IPS-NIHi7 (cell line): ENCODE measurements around the gene CCSER1.

Experiments
- DNase-seq: peaks from one replicate; pipeline ENCODE4 v3.0.0; 2012; ENCODE audit warnings: mixed read lengths; ENCODE audit errors: extremely low spot score

Gene CCSER1

DNA sequence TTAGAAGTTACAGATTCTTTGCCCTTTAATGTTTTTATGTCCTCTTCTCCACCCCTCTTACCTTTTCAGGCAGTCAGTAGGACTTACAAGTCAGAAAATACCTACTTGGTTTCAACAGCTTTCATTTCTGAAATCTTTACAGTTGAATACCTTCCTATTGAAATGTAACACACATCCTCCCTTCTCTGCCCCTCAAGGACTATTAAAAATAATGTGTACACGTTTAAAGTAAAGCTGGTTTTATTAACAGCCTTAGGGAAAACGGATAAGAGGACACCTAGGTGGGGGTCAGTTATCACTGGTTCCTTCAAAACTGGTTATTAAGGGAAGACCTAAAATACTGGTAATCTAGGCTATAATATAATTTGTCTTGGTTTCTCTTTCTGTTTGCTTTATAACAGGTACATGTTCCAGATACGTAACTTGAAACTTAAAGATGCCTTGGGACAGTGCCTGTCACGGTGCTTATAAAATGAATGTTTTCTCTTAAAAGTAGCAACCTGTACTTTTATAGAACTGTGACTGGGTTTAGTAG lies 1.8 kb downstream of the CCSER1 start:
- no peak for DNase-seq

DNA sequence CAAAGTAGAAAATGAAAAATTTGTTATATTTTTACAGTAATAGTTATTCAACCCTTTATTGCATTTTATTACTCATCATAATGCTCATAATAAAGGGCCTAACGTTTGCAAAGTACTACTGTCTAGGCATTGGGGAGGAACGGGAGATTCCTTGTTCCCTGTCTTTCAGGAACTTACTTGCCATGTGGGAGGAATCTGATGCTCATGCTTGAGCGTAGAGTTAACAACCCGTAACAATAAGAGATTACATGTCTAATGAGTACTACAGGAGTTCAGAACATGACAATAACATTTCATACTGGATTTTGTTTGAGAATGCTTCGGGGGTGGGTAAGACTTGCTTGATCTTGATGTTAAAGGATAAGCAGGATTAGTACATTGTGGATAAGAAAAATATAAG lies 2.9 kb downstream of the CCSER1 start:
- no peak for DNase-seq

DNA sequence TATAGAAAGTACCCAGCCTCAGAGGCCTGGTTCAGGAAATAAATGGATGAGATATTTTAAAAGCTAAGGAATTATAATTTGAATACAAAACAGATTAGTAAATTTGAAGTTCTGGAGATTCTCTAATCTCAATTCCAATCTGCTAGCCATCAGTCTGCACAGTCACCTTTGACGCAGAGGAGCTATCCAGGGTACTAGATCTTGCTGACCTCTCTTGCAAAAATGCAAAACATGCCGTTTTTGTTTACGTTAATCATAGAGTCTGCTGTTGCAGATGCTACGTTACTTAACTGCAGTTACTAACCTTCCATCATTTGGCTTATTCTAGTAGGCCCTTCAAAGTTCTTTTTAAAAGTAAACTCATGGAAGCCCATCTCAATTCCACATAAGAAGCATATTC lies 10.4 kb downstream of the CCSER1 start:
- DNase-seq, result peak; percentile 29

DNA sequence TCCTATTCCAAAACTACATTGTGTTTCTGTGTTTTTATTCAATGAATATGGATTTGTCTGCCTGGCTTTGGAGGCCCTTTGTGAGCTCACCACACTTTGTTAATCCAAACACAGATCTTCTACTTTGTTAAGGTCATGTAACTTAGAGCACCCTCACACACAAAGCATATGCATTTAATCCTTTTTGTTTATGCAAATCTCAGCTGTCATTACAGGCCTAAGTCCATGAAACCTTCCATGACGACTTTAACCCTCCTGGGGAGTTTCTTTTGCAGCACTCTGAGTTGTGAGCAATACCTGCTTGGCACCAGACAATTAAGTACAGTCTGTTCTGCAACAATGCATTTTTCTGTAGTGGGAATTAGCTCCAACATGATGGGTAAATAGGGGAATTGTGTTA lies 14.9 kb downstream of the CCSER1 start:
- no peak for DNase-seq

DNA sequence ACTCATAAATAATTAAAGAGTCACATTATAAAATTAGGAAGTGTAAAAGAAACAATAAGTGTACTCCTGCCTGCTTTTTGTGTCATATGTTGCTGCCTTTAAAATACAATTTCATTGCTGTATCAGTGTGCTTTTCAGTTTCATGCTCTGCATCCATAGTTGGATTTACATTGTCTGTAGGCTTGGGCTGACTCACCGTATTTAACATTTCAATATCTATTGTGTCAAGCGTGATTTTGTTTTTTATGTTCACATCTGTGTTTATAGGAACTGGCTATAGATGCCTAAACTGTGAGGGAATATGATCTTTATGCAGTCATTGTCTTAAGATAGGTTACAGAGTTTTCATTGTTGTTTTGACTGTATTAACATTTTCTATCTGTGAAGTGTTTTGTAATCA lies 18.1 kb downstream of the CCSER1 start:
- no peak for DNase-seq

DNA sequence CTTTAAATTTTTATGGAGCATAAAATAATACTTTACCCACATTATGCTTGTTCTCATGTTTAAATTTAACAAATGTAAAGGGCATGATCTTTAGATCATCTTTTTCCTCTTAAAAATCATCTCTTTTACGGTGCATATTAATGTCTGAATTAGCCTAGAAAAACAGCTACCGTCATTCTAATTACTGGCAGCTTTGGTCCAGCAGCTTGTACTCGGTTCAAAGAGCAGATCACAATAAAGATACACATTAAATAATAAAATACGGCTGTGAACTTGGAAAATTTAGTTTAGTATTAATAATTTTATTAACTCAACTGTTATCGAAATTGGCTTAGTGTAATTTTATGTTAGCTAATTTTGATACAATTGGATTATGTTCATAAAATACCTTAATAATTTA lies 19.1 kb downstream of the CCSER1 start:
- DNase-seq, result no peak

DNA sequence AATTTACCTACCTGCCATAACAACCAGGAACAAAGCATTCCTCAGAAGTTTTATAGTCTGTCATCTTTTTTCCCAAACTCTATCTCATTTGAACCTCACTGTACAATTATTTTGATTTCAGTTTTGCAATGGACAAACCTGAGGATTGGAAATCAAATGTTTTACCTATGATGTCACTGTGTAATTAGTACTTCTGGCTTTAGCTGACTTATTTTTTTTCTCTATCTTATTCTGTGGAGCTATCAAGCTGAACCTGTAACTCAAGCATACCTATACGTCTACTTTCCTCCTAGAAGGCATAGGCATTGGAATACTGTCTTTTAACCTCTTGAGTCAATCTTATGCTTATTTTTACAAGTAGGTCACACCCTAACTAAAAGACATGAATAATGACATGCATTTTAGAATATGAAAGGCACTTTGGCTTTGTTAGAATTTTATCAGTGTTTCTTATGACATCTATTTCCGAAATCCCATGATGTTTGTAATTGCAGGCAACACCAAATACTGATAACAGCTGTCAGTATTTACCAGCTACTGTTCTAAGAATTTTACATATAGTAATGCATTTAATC lies 21.5 kb downstream of the CCSER1 start:
- no peak for DNase-seq

DNA sequence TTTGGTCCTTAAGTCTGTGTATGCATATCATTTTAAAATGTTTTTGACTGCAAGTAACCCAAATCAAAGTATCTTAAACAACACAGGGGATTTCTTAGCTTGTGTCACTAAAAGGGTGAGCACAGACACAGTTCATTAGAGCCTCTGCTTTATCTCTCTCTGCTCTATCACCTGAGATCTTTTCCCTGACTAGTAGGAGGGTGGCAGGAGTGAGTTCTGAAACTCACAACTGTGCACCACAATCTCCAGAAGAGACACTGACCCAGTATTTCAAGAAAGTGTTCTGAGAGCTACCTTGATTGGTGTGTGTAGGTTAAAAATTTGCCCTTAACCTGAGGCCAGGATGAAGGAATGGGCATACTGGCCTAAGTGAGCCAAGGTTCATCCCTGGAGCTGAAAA lies 24.8 kb downstream of the CCSER1 start:
- DNase-seq, result no peak

DNA sequence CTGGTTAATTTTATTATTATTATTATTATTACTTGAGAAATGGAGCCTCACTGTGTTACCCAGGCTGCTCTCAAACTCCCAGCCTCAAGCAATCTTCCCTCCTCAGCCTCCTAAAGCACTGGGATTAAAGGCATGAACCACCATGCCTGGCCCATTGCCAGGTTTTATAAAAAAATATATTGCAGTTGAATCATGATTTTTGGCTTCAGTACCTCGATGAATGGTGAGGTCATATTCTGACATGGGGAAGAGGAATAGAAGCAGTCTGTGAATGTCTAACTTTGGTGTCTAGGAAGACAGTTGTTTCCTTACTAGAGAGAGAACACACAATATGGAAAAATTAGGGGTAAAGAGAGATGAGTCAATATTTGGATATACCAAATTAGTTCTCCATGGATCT lies 32.0 kb downstream of the CCSER1 start:
- DNase-seq, result no peak

DNA sequence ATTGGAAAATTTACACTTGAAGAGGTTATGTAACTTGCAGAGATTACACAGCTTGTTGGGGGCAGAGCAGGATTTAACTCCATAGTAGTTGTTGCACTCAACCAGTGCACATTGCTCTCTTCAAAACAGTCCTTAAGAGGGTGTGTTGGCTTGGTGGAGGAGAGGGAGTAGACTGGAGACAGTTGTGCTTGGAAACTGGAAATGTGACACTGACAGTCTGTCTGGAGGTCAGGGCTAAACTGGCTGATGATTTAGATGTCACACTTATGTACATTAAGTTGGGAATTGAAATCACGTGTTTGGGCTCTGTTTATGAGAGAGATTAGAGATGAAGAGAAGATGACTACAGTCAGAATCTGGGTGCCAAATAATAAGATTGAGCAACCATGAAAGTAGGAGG lies 32.9 kb downstream of the CCSER1 start:
- DNase-seq, result no peak

DNA sequence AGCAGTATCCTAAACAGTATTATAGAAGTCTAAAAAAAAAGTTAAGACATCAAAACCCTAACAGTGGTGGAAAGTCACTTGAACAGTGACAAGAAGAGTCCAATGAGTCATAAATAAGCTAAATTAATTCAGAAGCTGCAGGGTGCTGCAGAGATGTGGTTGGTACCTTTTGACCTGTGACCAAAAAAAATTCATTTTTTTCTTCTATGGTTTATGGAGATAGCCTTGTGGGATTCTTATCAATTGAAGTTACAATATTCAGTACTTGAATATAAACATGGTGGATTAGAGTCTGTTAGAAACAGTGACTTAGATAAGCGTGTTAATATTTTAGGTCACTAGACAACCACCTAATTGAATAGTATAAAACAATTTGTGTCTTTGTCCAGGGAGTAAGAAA lies 35.4 kb downstream of the CCSER1 start:
- DNase-seq, result no peak

DNA sequence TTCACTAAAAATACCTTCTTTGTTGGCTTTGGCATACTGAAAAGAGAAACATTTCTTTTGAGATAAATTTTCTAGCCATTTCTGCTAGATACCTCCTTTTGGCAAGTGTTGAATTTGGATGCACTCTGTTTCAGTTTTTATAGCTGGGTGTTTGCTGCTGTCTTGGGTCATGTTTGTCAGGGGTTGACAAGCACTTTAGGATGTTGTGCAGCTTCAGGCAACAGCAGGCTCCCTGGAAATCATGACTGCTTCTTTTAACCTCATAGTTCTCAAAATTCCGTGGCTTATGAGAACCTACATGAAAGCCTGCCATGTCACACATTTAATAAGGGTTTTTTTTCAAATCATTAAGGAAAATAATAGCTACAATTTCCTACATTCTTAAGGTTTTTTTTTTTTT lies 36.7 kb downstream of the CCSER1 start:
- DNase-seq, result no peak

DNA sequence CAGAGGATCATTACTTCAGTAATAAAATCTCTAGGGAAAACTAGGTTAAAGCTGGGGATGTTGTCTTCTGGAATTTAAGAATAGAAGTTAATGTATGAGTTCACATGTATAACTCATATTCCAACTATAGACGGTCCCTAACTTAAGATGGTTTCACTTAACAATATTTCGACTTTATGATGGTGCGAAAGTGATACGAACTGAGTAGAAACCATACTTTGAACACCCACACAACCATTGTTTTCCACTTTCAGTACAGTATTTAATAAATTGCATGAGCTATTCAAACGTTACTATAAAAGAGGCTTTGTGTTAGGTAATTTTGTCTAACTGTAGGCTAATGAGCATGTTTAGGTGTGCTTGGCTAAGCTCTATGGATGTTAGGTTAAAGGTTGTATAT lies 38.7 kb downstream of the CCSER1 start:
- DNase-seq, result no peak

DNA sequence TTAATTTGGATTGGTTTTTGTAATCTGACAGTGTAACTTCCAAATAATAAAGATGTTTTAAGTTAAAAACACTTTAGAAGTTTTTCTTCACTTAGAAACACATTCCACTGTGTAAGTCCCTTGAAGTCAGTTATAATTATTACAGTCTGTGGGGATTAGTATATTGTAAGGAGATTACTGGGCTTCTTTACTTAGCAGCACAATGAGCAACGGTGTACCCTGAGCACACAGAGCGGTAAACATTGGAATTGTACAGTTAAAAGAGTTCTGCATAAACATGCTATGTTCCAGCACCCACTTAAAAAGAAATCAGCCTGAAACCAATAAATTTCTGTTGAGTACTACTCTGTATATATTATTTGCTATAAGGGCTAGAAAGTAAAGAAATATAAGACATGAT lies 44.3 kb downstream of the CCSER1 start:
- DNase-seq, result no peak

DNA sequence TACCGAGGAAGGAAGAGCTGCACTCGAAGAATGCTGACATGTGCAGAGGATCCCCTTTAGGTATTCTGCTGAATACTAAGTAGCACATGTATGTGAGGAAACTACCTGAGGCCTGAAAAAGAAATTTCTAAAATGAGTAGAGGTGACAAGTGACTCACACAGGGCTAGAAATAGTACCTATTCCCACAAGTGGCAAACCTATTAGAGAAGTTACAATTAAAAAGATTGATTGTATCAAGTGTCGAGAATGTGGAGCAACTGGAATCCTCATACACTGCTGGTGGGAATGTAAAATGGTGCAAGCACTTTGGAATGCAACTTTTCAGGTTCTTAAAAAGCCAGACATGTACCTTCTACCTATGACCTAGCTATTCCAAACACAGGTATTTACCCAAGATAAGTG lies 47.4 kb downstream of the CCSER1 start:
- no peak for DNase-seq

DNA sequence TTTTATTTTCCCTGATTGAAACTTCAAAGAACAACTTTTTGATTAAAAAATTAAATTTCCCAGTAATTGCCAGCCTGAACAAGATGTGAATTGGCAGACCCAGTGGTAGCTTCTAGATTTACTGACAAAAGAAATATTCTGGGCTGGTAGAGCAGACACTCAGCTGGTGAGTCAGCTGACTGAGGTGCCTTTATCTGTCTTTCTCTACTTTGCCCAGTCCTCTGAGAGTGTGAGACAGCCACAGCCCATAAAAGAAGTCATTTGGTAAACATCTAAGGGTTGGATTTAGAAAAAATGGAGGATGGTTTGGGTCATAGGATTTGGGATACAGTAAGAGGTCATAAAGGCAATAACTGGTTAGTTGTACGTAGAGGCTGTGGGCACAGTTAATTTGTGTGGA lies 54.5 kb downstream of the CCSER1 start:
- peak; percentile 30 for DNase-seq

DNA sequence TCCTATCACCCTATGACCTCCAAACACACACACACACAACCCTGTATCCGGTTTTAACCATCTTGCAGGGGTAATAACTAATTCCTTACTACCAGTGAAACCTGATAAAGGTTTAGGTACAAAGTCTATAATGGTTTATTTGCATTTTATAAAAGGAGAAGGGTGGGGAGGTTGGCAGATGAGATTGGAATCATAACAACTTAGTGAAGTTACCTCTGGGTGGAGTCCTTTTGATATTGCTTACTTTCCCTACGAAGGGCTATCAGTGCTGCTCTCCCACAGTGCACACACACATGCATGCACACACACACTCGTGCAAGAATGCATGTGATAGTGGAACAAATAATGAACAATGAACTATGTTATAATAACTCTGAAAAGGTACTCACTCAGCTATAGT lies 56.1 kb downstream of the CCSER1 start:
- DNase-seq, result no peak

DNA sequence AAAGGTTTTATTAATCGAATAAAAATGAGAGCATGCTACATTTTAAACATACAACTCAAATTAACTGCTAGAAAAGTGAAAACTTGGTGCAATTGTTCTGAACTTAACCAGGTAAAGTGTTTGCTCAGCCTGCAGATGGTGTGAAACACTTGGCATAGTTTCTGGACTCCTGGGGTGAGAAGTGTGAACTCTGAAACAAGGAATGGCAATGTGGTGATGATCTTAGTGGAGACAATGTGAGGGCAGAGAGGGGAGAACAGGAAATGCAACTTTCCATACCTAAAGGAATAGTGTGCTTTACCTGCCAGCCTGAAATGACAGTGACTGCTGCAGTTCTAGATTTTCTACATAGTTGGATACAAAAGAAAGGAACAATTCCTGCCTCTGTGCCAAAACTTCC lies 57.4 kb downstream of the CCSER1 start:
- DNase-seq, result peak; percentile 32

DNA sequence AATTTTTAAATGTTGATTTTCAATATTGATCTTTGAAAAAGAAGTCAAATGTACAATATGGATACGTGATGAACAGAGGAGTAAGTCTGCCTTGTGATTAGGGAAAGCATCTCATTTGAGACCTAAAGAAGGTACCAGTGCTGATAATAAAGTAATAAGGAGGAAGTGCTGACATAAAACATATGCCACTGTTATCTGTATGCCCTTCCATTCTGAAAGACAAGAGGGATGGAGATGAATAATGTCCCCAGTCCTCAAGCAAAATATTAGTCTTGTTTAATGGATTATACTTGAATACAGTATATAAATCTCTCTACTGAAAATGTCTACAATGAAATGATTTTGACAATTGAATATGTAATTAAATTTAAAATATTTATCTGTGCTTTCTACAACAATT lies 58.2 kb downstream of the CCSER1 start:
- no peak for DNase-seq

DNA sequence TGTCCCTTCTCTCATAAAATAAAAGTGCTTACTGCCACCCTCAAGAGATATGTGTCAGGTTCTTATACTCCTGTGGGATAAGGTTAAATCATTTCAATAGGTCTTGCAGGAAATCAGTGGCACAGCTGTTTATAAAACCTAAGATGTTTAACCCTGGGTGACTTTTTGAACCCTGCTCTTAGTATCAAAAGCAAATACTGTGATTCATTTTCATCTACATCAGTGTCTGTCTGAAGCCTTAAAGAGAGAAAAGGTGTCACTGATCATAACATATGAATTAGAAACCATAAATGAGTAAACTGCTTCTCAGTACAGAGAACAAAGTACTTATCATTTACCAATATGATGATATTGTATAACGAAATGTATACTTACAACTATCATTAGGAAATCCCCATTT lies 59.0 kb downstream of the CCSER1 start:
- DNase-seq, result no peak

DNA sequence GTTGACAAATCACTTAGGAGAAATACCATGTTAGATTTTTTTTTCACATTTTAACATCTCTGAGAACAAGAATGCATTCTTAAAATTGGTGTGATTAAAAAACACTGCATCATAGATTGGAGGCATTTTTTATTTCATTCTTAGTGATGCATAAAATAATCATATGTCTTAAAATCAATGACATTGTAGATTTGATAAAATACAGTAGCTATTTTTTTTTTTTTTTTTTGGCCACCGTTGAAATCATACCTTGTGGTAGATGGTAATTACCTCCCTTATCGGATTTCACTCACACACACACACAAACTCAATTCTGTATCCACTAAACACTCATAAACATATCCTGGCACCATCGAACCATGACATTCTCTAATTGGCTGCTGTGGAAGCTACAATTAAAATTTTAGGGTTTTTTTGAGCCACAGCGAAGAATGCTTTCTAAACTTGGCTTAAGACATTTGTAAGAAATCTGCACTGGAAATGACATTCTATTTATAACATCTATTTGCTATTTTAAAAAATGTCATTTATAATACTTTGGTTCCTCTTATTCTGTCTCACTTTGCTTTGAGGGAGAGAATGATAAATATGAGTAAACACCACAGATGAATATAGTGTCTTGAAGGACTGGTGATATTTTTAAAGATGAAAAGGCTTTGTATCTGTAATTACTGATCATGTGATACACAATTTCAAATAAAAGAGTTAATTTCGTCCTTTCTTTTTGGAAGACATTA lies 60.1 kb downstream of the CCSER1 start:
- no peak for DNase-seq

DNA sequence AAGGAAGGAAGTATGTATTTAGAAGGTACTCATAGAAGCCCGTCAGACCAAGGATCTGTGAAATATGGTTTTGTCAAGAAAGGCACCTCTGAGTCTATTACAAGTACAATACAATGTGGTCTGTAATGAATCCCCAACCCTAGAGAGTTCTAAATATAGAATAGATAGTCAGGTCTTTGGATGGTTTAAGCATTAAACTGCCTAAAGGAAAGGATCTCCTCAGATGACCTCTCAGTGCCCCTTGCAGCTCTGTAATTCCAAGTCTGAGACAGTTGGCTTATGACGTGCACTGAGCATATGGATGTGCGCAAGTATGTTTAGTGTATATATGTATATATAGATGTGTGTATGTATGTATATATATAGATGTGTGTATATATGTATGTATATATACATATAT lies 62.0 kb downstream of the CCSER1 start:
- no peak for DNase-seq

DNA sequence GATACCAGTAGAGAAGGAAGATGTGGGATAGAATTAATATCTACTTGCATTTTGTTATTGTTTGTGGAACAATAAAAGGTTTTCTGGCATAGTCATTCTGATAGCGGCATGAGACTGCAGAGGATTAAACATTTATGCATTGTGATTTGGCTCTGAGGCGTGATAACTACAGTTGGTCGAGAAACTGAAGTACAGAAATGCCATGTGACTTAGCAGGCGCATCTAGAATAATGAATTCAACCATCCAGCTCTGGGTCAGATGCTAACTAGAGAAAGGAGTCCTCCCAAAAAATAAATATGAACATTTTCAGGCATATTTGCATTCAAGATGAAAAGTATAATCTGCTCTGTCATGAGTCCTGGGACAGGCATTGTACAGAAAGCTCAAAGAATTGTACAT lies 62.8 kb downstream of the CCSER1 start:
- DNase-seq, result no peak

DNA sequence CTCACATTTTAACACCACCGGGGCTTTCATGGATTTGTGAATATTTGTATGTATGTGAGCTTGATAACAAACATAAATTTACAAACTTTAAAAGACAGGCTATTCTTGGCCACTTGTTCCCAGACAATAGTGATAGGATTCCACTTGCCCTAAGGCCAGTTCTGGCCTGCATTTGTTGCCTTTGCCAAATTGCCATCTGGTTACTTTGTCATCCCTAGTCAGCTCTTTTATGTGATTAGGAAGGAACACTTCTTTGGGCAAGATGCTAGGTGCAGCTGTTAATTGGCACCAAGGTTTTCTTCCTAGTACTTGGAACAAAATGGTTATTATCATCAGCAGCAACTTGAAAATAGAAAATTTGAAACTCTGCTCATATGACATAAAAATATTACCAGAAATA lies 63.3 kb downstream of the CCSER1 start:
- no peak for DNase-seq
